Esophagus (tissue), 2 donors: Measurements from ENCODE around the gene SUN5. TPM values are rescaled to one million over a fixed set of nuclear protein-coding genes. Genes with fewer than 3 reads are reported as not detected.
A peak's percentile ranks its signal among the peaks of the same experiment; 100 is the strongest.

Experiments
- H3K27ac ChIP-seq, 2 donors: one replicate each; pipeline ENCODE4 v1.5.1; 2013; ENCODE audit warnings: low read depth in 2 of 2, mild to moderate bottlenecking in 2 of 2, inconsistent platforms in 1 of 2, low read length in 1 of 2, moderate library complexity in 1 of 2
- H3K27me3 ChIP-seq, 2 donors: one replicate each; pipeline ENCODE4 v1.6.1; 2013; ENCODE audit warnings: low read length in 2 of 2, control low read depth in 1 of 2, mild to moderate bottlenecking in 1 of 2; ENCODE audit not compliant: insufficient read depth in 2 of 2, control insufficient read depth in 1 of 2
- H3K36me3 ChIP-seq, 2 donors: one replicate each; pipeline ENCODE4 v1.6.1; 2013; ENCODE audit warnings: low read length in 1 of 2; ENCODE audit not compliant: control insufficient read depth in 2 of 2, insufficient read depth in 2 of 2
- H3K4me1 ChIP-seq, 2 donors: one replicate each; pipeline ENCODE4 v1.6.1; 2013; ENCODE audit warnings: low read length in 1 of 2; ENCODE audit not compliant: control insufficient read depth in 2 of 2, insufficient read depth in 2 of 2
- H3K4me3 ChIP-seq, 2 donors: one replicate each; pipeline ENCODE4 v1.5.1; 2013; ENCODE audit warnings: low read length in 2 of 2, mild to moderate bottlenecking in 2 of 2, low read depth in 1 of 2, moderate library complexity in 1 of 2
- H3K9me3 ChIP-seq, 2 donors: one replicate each; pipeline ENCODE4 v1.6.1; 2013; ENCODE audit warnings: mild to moderate bottlenecking in 2 of 2, low read depth in 1 of 2, low read length in 1 of 2, moderate library complexity in 1 of 2; ENCODE audit not compliant: control insufficient read depth in 2 of 2, insufficient read depth in 1 of 2
- WGBS, 2 donors: extraction: QIAGEN DNeasy Blood & Tissue Kit; methylation state at CpG; one replicate each; pipeline ENCODE4 v1.1.7; 2013; 5-methylcytosine and 5-hydroxymethylcytosine counted together
- polyA plus RNA-seq, 2 donors: library from polyadenylated mRNA; stranded (reverse); fragments of 200-250 nt; gene quantifications; one replicate each; pipeline ENCODE4 v1.2.3, GENCODE V29; 2013
- donor health status: healthy with polysubstance abuse.
- donor health status: Bipolar disorder and iron deficiency.

Gene SUN5
- polyA plus RNA-seq, 2 donors, result not detected

- Histone ChIP-seq H3K27me3 (no peaks in the 10 kb centered on the region), H3K36me3 (no peaks in the 10 kb centered on the region), H3K27ac (peak overlapping the region; percentile 32 to 38), H3K4me1 (peaks cover 3 to 10% of the 10 kb centered on the region in 2 donors), H3K9me3 (peaks cover 0 to 2% of the 10 kb centered on the region in 2 donors), H3K4me3 (no peak overlapping the region)
- 52 to 53% methylated on average over 6 of the region's 6 CpGs for WGBS, 2 donors
Measured at GRCh38 chr20:32971703-32972161, 32.5 kb downstream of the SUN5 start.

- no peaks in the 10 kb centered on the region for H3K36me3 ChIP-seq
- 89 to 94% methylated on average over 2 of the region's 2 CpGs for whole genome bisulfite sequencing, 2 donors
- peaks cover 0 to 2% of the 10 kb centered on the region in 2 donors for H3K9me3 ChIP-seq
- peak overlapping the region in 1 of 2 donors; percentile 36 for H3K27ac ChIP-seq
- no peak overlapping the region for H3K4me3 ChIP-seq
- H3K27me3 ChIP-seq, result no peaks in the 10 kb centered on the region
- H3K4me1 ChIP-seq, result peaks cover 3 to 10% of the 10 kb centered on the region in 2 donors
Measured at GRCh38 chr20:32970973-32971300, 33.3 kb downstream of the SUN5 start.

- H3K27ac ChIP-seq, result peak overlapping the region in 1 of 2 donors; percentile 36
- 89 to 90% methylated on average over 15 of the region's 15 CpGs for WGBS, 2 donors
- H3K4me3 ChIP-seq, result no peak overlapping the region
- no peaks in the 10 kb centered on the region for H3K36me3 ChIP-seq
- H3K27me3 ChIP-seq, result no peaks in the 10 kb centered on the region
- peaks cover 0 to 2% of the 10 kb centered on the region in 2 donors for H3K9me3 ChIP-seq
- peaks cover 3 to 10% of the 10 kb centered on the region in 2 donors for H3K4me1 ChIP-seq
Measured at GRCh38 chr20:32970115-32970972, 33.9 kb downstream of the SUN5 start.

GRCh38 chr20:32969356-32970114, 34.7 kb downstream of the SUN5 start:
- 84 to 87% methylated on average over 13 of the region's 13 CpGs for WGBS, 2 donors

GRCh38 chr20:32968478-32969241, 35.6 kb downstream of the SUN5 start:
- no peaks in the 10 kb centered on the region for H3K36me3 ChIP-seq
- no peaks in the 10 kb centered on the region for H3K27me3 ChIP-seq
- H3K4me1 ChIP-seq, result peaks cover 3 to 10% of the 10 kb centered on the region in 2 donors
- 56 to 59% methylated on average over 19 of the region's 19 CpGs for WGBS, 2 donors
- peaks cover 0 to 2% of the 10 kb centered on the region in 2 donors for H3K9me3 ChIP-seq
- H3K4me3 ChIP-seq, result no peak overlapping the region
- H3K27ac ChIP-seq, result no peak overlapping the region

More at GRCh38 chr20:32969356-32970114, 34.7 kb downstream of the SUN5 start:
- Histone ChIP-seq H3K27me3 (no peaks in the 10 kb centered on the region), H3K4me1 (peaks cover 3 to 10% of the 10 kb centered on the region in 2 donors), H3K9me3 (peaks cover 0 to 2% of the 10 kb centered on the region in 2 donors), H3K27ac (no peak overlapping the region), H3K36me3 (no peaks in the 10 kb centered on the region), H3K4me3 (no peak overlapping the region)

- Histone ChIP-seq H3K27ac (no peak overlapping the region), H3K4me1 (peaks cover 3 to 10% of the 10 kb centered on the region in 2 donors), H3K9me3 (peaks cover 0 to 2% of the 10 kb centered on the region in 2 donors), H3K4me3 (no peak overlapping the region), H3K36me3 (no peaks in the 10 kb centered on the region), H3K27me3 (no peaks in the 10 kb centered on the region)
- WGBS, 2 donors, result 78 to 82% methylated on average over 16 of the region's 16 CpGs
Measured at GRCh38 chr20:32967961-32968457, 36.2 kb downstream of the SUN5 start.

- Histone ChIP-seq H3K4me3 (no peak overlapping the region), H3K36me3 (no peaks in the 10 kb centered on the region), H3K4me1 (peaks cover 0 to 6% of the 10 kb centered on the region in 2 donors), H3K9me3 (no peaks in the 10 kb centered on the region), H3K27me3 (no peaks in the 10 kb centered on the region), H3K27ac (peak overlapping the region in 1 of 2 donors; percentile 39)
- WGBS, 2 donors, result 62 to 67% methylated on average over 16 of the region's 16 CpGs
Measured at GRCh38 chr20:32966881-32967781, 37.1 kb downstream of the SUN5 start.

- no peak overlapping the region for H3K27ac ChIP-seq
- no peaks in the 10 kb centered on the region for H3K36me3 ChIP-seq
- H3K27me3 ChIP-seq, result no peaks in the 10 kb centered on the region
- H3K4me1 ChIP-seq, result peaks cover 0 to 6% of the 10 kb centered on the region in 2 donors
- WGBS, 2 donors, result 83 to 88% methylated on average over 4 of the region's 4 CpGs
- no peaks in the 10 kb centered on the region for H3K9me3 ChIP-seq
- H3K4me3 ChIP-seq, result no peak overlapping the region
Measured at GRCh38 chr20:32966382-32966781, 37.9 kb downstream of the SUN5 start.
